Heart left ventricle (tissue), 16 donors: ENCODE results near the gene TOMM20L. TPM values are rescaled to one million over a fixed set of nuclear protein-coding genes. Genes with fewer than 3 reads are reported as not detected.

ENCODE experiments used
- ATAC-seq, 4 donors: fragments of 200-7000 bp; cut with Tn5 transposase; one replicate each; pipeline ENCODE4 v1.9.1; 2020 to 2022; ENCODE audit warnings: moderate library complexity in 4 of 4, mild to moderate bottlenecking in 3 of 4, moderate number of reproducible peaks in 1 of 4
- DNase-seq, 5 donors: peaks; one replicate each; pipeline ENCODE4 v3.0.0-alpha.2; 2020
- H3K27ac ChIP-seq, 12 donors: fragments of 200-600 bp; sonication (generic) in 4 of 12; one replicate each; pipeline versions ENCODE4 v1.5.0 to v1.8.0; 2016 to 2022; ENCODE audit warnings: mild to moderate bottlenecking in 2 of 12
- H3K27me3 ChIP-seq, 9 donors: fragments of 200-600 bp; sonication (generic) in 2 of 9; one replicate each; pipeline versions ENCODE4 v1.5.1 to v1.8.0; 2016 to 2022; ENCODE audit warnings: mild to moderate bottlenecking in 3 of 9
- H3K36me3 ChIP-seq, 9 donors: fragments of 200-600 bp; sonication (generic) in 2 of 9; one replicate each; pipeline versions ENCODE4 v1.5.0 to v1.8.0; 2018 to 2022; ENCODE audit warnings: mild to moderate bottlenecking in 2 of 9
- H3K4me1 ChIP-seq, 12 donors: fragments of 200-600 bp; sonication (generic) in 4 of 12; one replicate each; pipeline versions ENCODE4 v1.5.0 to v1.8.0; 2016 to 2022; ENCODE audit warnings: mild to moderate bottlenecking in 3 of 12
- H3K4me3 ChIP-seq, 12 donors: fragments of 200-600 bp; sonication (generic) in 4 of 12; one replicate each; pipeline versions ENCODE4 v1.5.0 to v1.8.0; 2017 to 2022; ENCODE audit warnings: mild to moderate bottlenecking in 9 of 12, moderate library complexity in 4 of 12
- H3K9me3 ChIP-seq, 12 donors: fragments of 200-600 bp; sonication (generic) in 4 of 12; one replicate each; pipeline versions ENCODE4 v1.5.0 to v1.8.0; 2016 to 2022; ENCODE audit warnings: mild to moderate bottlenecking in 1 of 12
- POLR2A ChIP-seq, 2 donors: fragments of 450-650 bp; IDR thresholded peaks; one replicate each; pipeline ENCODE4 v1.6.1; 2017; ENCODE audit warnings: antibody characterized with exemption in 2 of 2, mild to moderate bottlenecking in 2 of 2, moderate library complexity in 2 of 2
- WGBS, 4 donors: extraction: QIAGEN DNeasy Blood & Tissue Kit in 2 of 4; methylation state at CpG; one replicate each; pipeline versions ENCODE4 v1.1.5 to v1.1.7; 2013 to 2018; 5-methylcytosine and 5-hydroxymethylcytosine counted together
- intact Hi-C, 10 donors: fragments of 100-400 bp; cut with DNase I; formaldehyde crosslinking; loops; one replicate each; pipeline versions ENCODE4 v1.11.1 to v1.14.2; 2022
- polyA plus RNA-seq, 2 donors: library from polyadenylated mRNA; stranded (reverse); fragments of 200-250 nt; gene quantifications; one replicate each; pipeline ENCODE4 v1.2.3, GENCODE V29; 2013
- total RNA-seq, 9 donors: library from RNA; depleted of rRNA in 2 of 9; stranded (reverse); fragments of >200 nt in 2 of 9; fragmentation: NEBNext Ultra II Directional in 3 of 9; extraction: Animal tissue kit (Norgen Biotek cat#: 25700) in 3 of 9; gene quantifications; one replicate each; pipeline versions ENCODE4 v1.1.0 to v1.2.4, GENCODE V29; 2016 to 2023
- TF ChIP-seq, protein P1 (sequence below), 12 donors: fragments of 200-600 bp; sonication (generic) in 4 of 12; IDR thresholded peaks; one replicate each; pipeline versions ENCODE4 v1.5.0 to v1.8.0; 2018 to 2022; ENCODE audit warnings: antibody characterized with exemption in 12 of 12, mild to moderate bottlenecking in 5 of 12
- donor health status: ischemic (EF 13 %, LVEDD 7.1; RV severe dilation, severe dysfunction).
- donor health status: healthy with polysubstance abuse.
- donor health status: DM: no; HTN: yes; CAD: no.
- donor health status: DM: no; HTN: no; CAD: no.
- donor health status: ischemic (EF 25% LVEDD 6.9; RV normal size, moderate dysfunction).
- donor health status: ischemic (EF 25% LVEDD 5.7; RV mildly dilated, moderate dysfunction).
- donor health status: healthy.
- donor health status: DM: yes; HTN: yes; CAD: no.
- donor health status: ischemic (EF 35%, LVEDD 5.7; RV mildly dilated, moderate dysfunction).
- donor health status: nonischemic (EF 11% LVEDD 7.7; RV severe dilation, severe dysfunction).
- donor health status: DM: yes; HTN: yes; CAD: no.
- donor health status: PGD.
- donor health status: ischemic (EF 29% LVEDD 5.4; RV normal size, mild dysfunction).
- donor health status: nonischemic (EF 23%, LVEDD 6.1; RV moderate dilation, normal function).

TOMM20L gene
- total and polyA plus RNA-seq, 11 donors = not detected

DNA sequence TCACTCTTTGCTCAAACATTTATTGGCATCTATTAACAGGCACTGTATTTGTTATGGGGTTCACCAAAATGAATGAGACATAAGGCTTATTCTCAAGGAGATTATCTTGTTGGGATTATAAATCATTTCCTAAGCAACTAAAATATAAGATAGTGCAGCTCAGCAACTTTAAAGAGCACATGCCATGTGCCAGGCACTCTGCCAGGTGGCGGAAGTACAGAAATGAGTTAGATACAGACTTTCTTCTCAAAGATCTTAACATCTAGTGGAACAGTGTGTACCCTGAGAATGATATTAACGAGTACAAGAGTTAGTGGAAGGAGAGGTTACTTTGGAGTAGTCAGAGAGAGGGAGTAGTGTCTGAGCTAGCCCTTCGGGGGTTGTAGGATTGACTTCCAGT lies 28.4 kb upstream of the TOMM20L start:
- WGBS, 4 donors = 70 to 81% (median 74%) methylated on average over 3 of the region's 3 CpGs
- H3K4me3 ChIP-seq = no peak overlapping the region
- H3K9me3 ChIP-seq = no peaks in the 10 kb centered on the region
- ATAC-seq = no peak
- no peak overlapping the region for H3K27ac ChIP-seq
- intact Hi-C loops = loop anchor here in 4 of 10 donors (10.0 kb wide), 2 partner anchors 252 to 262 kb away; no protein-coding TSS in a partner anchor
- no peak for TF ChIP-seq POLR2A (IDR thresholded peaks at IDR 0.05)
- TF ChIP-seq, protein P1, sequence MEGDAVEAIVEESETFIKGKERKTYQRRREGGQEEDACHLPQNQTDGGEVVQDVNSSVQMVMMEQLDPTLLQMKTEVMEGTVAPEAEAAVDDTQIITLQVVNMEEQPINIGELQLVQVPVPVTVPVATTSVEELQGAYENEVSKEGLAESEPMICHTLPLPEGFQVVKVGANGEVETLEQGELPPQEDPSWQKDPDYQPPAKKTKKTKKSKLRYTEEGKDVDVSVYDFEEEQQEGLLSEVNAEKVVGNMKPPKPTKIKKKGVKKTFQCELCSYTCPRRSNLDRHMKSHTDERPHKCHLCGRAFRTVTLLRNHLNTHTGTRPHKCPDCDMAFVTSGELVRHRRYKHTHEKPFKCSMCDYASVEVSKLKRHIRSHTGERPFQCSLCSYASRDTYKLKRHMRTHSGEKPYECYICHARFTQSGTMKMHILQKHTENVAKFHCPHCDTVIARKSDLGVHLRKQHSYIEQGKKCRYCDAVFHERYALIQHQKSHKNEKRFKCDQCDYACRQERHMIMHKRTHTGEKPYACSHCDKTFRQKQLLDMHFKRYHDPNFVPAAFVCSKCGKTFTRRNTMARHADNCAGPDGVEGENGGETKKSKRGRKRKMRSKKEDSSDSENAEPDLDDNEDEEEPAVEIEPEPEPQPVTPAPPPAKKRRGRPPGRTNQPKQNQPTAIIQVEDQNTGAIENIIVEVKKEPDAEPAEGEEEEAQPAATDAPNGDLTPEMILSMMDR (IDR thresholded peaks at IDR 0.05) = no peak
- peaks cover 0 to 6% (median 0%) of the 10 kb centered on the region in 12 donors for H3K4me1 ChIP-seq
- DNase-seq = peak in 1 of 5 donors; percentile 29
- H3K36me3 ChIP-seq = peaks cover 0 to 100% (median 86%) of the 10 kb centered on the region in 9 donors
- no peaks in the 10 kb centered on the region for H3K27me3 ChIP-seq

DNA sequence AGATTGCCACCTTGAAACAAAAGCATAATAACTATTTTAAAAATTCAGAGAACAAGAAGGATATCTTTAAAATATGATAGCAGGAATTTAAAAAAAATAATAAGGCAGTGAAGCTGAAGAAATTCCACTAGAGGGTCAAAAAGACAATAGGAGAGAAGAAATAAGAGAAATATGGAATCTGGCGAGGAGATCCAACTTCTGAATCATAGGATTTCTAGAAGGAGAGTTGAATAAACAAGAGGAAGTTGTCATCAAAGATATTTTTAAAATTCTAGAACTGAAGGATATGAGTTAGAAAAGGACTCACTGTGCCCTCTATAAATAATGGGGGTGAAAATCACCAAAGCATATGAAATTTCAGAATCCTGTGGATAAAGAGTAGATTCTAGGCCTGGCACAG lies 26.8 kb upstream of the TOMM20L start:
- DNase-seq = no peak
- intact Hi-C loops = loop anchor here in 4 of 10 donors (10.0 kb wide), 2 partner anchors 254 to 264 kb away; no protein-coding TSS in a partner anchor
- no peak for TF ChIP-seq POLR2A (IDR thresholded peaks at IDR 0.05)
- TF ChIP-seq, protein P1 (IDR thresholded peaks at IDR 0.05) = no peak
- WGBS, 4 donors = 85 to 96% (median 91%) methylated on average over 1 of the region's 1 CpG
- Histone ChIP-seq H3K27ac (no peak overlapping the region), H3K36me3 (peaks cover 0 to 100% (median 97%) of the 10 kb centered on the region in 9 donors), H3K9me3 (no peaks in the 10 kb centered on the region), H3K27me3 (no peaks in the 10 kb centered on the region), H3K4me1 (peaks cover 0 to 6% (median 0%) of the 10 kb centered on the region in 12 donors), H3K4me3 (no peak overlapping the region)
- no peak for ATAC-seq

- ATAC-seq = no peak
- H3K36me3 ChIP-seq = peaks cover 0 to 82% (median 67%) of the 10 kb centered on the region in 9 donors
Measured at GRCh38 chr14:58376791-58377190, 18.9 kb upstream of the TOMM20L start.

GRCh38 chr14:58390830-58391229 lies 4.9 kb upstream of the TOMM20L start:
- TF ChIP-seq, protein P1 (IDR thresholded peaks at IDR 0.05) = no peak
- TF ChIP-seq POLR2A (IDR thresholded peaks at IDR 0.05) = no peak
- WGBS, 4 donors = 84 to 93% (median 89%) methylated on average over 2 of the region's 2 CpGs
- DNase-seq = no peak

More at GRCh38 chr14:58376791-58377190, 18.9 kb upstream of the TOMM20L start:
- intact Hi-C loops = no loop called here
- DNase-seq = no peak
- Histone ChIP-seq H3K4me1 (no peaks in the 10 kb centered on the region), H3K9me3 (no peaks in the 10 kb centered on the region), H3K4me3 (no peak overlapping the region), H3K27me3 (no peaks in the 10 kb centered on the region), H3K27ac (no peak overlapping the region)
- no peak for TF ChIP-seq POLR2A (IDR thresholded peaks at IDR 0.05)
- TF ChIP-seq, protein P1 (IDR thresholded peaks at IDR 0.05) = no peak

More at GRCh38 chr14:58390830-58391229, 4.9 kb upstream of the TOMM20L start:
- H3K27me3 ChIP-seq = no peaks in the 10 kb centered on the region
- H3K36me3 ChIP-seq = no peaks in the 10 kb centered on the region
- peaks cover 0 to 7% (median 0%) of the 10 kb centered on the region in 12 donors for H3K9me3 ChIP-seq
- H3K4me1 ChIP-seq = peaks cover 0 to 7% (median 4%) of the 10 kb centered on the region in 12 donors
- ATAC-seq = no peak
- no peak overlapping the region for H3K4me3 ChIP-seq
- intact Hi-C loops = no loop called here
- H3K27ac ChIP-seq = no peak overlapping the region
